Measurements from ENCODE around the gene DHRS4. TPM values are rescaled to one million over a fixed set of nuclear protein-coding genes. Genes with fewer than 3 reads are reported as not detected.
"Not testable (repeated sequence)": the region's sequence is repeated elsewhere in the genome, so short reads cannot be mapped to it uniquely, and the experiment has no call there.

The DHRS4 gene
- total RNA-seq, 5 donors from 2014 or later (not counting 1 experiment from before 2014, with no cell fraction given) = 11.1 to 21.4 (median 17.5) TPM

- Mint-ChIP-seq H3K9me3 (no peaks in the 10 kb centered on the region), H3K27ac (no peak overlapping the region), H3K4me3 (no peak overlapping the region), H3K27me3 (no peaks in the 10 kb centered on the region), H3K4me1 (peaks cover 22 to 32% (median 23%) of the 10 kb centered on the region in 3 donors), H3K36me3 (peaks cover 21% of the 10 kb centered on the region)
- ChIA-PET POLR2A (no interaction called here), CTCF (no interaction called here)
- no peak overlapping the region for H3K4me3 ChIP-seq (ENCODE audit: control insufficient read depth in 1 of 2, extremely low read depth in 1 of 2, low read length in 1 of 2)
- H3K4me1 ChIP-seq (ENCODE audit: control insufficient read depth in 1 of 2, extremely low read depth in 1 of 2, insufficient read depth in 2 of 2, low read length in 2 of 2) = peaks cover 3 to 19% of the 10 kb centered on the region in 2 experiments
- ATAC-seq (replicated peaks in 1 of 4) = no peak
- H3K27ac ChIP-seq (ENCODE audit: low read length) = no peak overlapping the region
- WGBS (ENCODE audit: insufficient coverage) = 78% methylated on average over 3 of the region's 4 CpGs
- no peaks in the 10 kb centered on the region for H3K36me3 ChIP-seq (ENCODE audit: control insufficient read depth in 2 of 2, extremely low read depth in 1 of 2, insufficient read depth in 1 of 2, low read length in 1 of 2)
- H3K9me3 ChIP-seq = no peaks in the 10 kb centered on the region
- no peak for DNase-seq
- no peaks in the 10 kb centered on the region for H3K27me3 ChIP-seq (replicated peaks in 1 of 2; ENCODE audit: control insufficient read depth in 2 of 2, extremely low read depth in 1 of 2, insufficient read depth in 2 of 2, low read length in 1 of 2)
These were observed 31.5 kb downstream of the DHRS4 start for GRCh38 chr14:23984891-23985602.

DNA sequence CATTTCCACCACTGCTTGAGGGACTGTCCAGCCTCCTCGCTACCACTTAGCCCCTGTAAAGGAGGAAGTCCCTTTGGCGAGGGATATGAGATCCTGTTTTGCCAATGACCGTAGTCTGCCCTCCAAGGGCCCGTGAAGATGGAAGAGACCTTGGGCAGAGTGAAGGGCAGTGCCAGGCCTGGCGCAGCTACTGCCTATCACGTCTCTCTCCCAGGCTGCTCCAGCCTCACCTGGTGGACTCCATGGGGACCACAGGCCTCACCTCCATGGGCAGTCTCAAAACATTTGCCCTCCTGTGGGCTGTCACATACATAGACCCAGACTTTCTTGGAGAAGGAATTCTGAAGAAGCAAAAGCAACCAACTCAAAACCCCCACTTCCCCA, 34.6 kb downstream of the DHRS4 start:
- Mint-ChIP-seq H3K4me3 (peak overlapping the region; percentile 60 to 81 (median 76)), H3K27ac (peak overlapping the region; percentile 31 to 58), H3K4me1 (peaks cover 22 to 32% (median 23%) of the 10 kb centered on the region in 3 donors)
- H3K27me3 ChIP-seq (replicated peaks in 1 of 2; ENCODE audit: control insufficient read depth in 2 of 2, extremely low read depth in 1 of 2, insufficient read depth in 2 of 2, low read length in 1 of 2); H3K27ac ChIP-seq (ENCODE audit: low read length); H3K36me3 Mint-ChIP-seq; H3K9me3 ChIP-seq; H3K36me3 ChIP-seq (ENCODE audit: control insufficient read depth in 2 of 2, extremely low read depth in 1 of 2, insufficient read depth in 1 of 2, low read length in 1 of 2); DNase-seq; H3K27me3 Mint-ChIP-seq; H3K9me3 Mint-ChIP-seq; POLR2A ChIA-PET: not testable (repeated sequence)
- peaks cover 3 to 21% of the 10 kb centered on the region in 2 experiments for H3K4me1 ChIP-seq (ENCODE audit: control insufficient read depth in 1 of 2, extremely low read depth in 1 of 2, insufficient read depth in 2 of 2, low read length in 2 of 2)
- peak overlapping the region in 1 of 2 donors; percentile 48 for H3K4me3 ChIP-seq (ENCODE audit: control insufficient read depth in 1 of 2, extremely low read depth in 1 of 2, low read length in 1 of 2)
- ATAC-seq (replicated peaks in 1 of 4) = peak in 1 of 4 experiments; percentile 11
- WGBS (ENCODE audit: insufficient coverage) = 60% methylated on average over 1 of the region's 6 CpGs
- CTCF ChIA-PET = interaction anchor here in 1 of 2 donors (1.0 kb wide), 1 partner anchor 122 kb away, joined by 3 read pairs; no protein-coding TSS in a partner anchor

GRCh38 chr14:23988607-23989363, 35.2 kb downstream of the DHRS4 start, which contains the start of gene DHRS4L2:
Gene DHRS4L2, plus strand, starts transcription at chr14:23988929. Its CDS starts 19 bp downstream, at chr14:23988948.
- Histone ChIP-seq H3K4me3 (ENCODE audit: control insufficient read depth in 1 of 2, extremely low read depth in 1 of 2, low read length in 1 of 2) (peak within 1 kb of the TSS in 1 of 2 donors; percentile 48), H3K27ac (ENCODE audit: low read length) (peak within 1 kb of the TSS; percentile 55), H3K4me1 (ENCODE audit: control insufficient read depth in 1 of 2, extremely low read depth in 1 of 2, insufficient read depth in 2 of 2, low read length in 2 of 2) (peaks cover 3 to 21% of the 10 kb centered on the region in 2 experiments)
- POLR2A ChIA-PET; H3K27me3 ChIP-seq (replicated peaks in 1 of 2; ENCODE audit: control insufficient read depth in 2 of 2, extremely low read depth in 1 of 2, insufficient read depth in 2 of 2, low read length in 1 of 2); H3K36me3 ChIP-seq (ENCODE audit: control insufficient read depth in 2 of 2, extremely low read depth in 1 of 2, insufficient read depth in 1 of 2, low read length in 1 of 2); H3K36me3 Mint-ChIP-seq; H3K9me3 ChIP-seq; H3K9me3 Mint-ChIP-seq; H3K27me3 Mint-ChIP-seq: not testable (repeated sequence)
- 9% methylated on average over 40 of the region's 40 CpGs for WGBS (ENCODE audit: insufficient coverage)
- DNase-seq (peak; percentile 45 to 77 (median 65)), ATAC-seq (replicated peaks in 1 of 4) (peak; percentile 93 to 97 (median 97))
- Mint-ChIP-seq H3K27ac (peak within 1 kb of the TSS; percentile 83 to 86), H3K4me1 (peaks cover 22 to 32% (median 23%) of the 10 kb centered on the region in 3 donors), H3K4me3 (peak within 1 kb of the TSS; percentile 65 to 81 (median 76))
- CTCF ChIA-PET = interaction anchor here in 1 of 2 donors (1.0 kb wide), 1 partner anchor 122 kb away, joined by 3 read pairs; no protein-coding TSS in a partner anchor

DNA sequence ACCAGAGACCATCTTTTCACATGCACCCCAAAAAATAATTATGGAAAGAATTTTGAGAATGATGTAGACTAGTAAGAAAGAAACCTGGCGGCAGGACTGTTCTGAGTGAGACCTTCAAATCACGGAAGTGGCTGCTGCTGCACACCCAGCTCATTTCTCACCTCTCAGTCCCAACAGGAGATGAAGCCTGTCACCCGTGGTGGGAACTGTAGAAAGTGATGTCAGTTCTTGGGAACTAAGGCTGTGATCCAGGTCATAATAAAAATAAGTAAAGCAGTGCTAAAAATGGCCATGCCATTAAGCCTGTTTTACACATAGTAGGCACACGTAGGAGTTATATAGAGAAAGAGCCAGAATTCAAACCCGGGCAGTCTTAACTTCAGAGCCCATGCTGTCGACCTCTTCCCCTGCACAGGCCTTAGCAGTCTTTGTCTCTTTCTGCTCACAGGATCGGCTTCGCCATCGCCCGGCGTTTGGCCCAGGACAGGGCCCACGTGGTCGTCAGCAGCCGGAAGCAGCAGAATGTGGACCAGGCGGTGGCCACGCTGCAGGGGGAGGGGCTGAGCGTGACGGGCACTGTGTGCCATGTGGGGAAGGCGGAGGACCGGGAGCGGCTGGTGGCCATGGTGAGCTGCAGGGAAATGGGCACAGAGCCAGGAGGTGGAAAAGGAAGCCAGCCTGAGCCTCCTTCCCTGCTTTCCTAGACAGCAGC, 36.3 kb downstream of the DHRS4 start:
- DNase-seq = peak in 1 of 35 experiments; percentile 32
- ATAC-seq (replicated peaks in 1 of 4); H3K36me3 Mint-ChIP-seq; POLR2A ChIA-PET; H3K27me3 Mint-ChIP-seq; H3K9me3 ChIP-seq; H3K36me3 ChIP-seq (ENCODE audit: control insufficient read depth in 2 of 2, extremely low read depth in 1 of 2, insufficient read depth in 1 of 2, low read length in 1 of 2); CTCF ChIA-PET; H3K4me3 ChIP-seq (ENCODE audit: control insufficient read depth in 1 of 2, extremely low read depth in 1 of 2, low read length in 1 of 2); H3K27me3 ChIP-seq (replicated peaks in 1 of 2; ENCODE audit: control insufficient read depth in 2 of 2, extremely low read depth in 1 of 2, insufficient read depth in 2 of 2, low read length in 1 of 2); H3K9me3 Mint-ChIP-seq: not testable (repeated sequence)
- Mint-ChIP-seq H3K4me3 (peak overlapping the region; percentile 65 to 81 (median 76)), H3K4me1 (peaks cover 22 to 32% (median 23%) of the 10 kb centered on the region in 3 donors), H3K27ac (peak overlapping the region; percentile 83 to 86)
- Histone ChIP-seq H3K27ac (ENCODE audit: low read length) (peak overlapping the region; percentile 55), H3K4me1 (ENCODE audit: control insufficient read depth in 1 of 2, extremely low read depth in 1 of 2, insufficient read depth in 2 of 2, low read length in 2 of 2) (peaks cover 3 to 21% of the 10 kb centered on the region in 2 experiments)
- 71% methylated on average over 3 of the region's 21 CpGs for WGBS (ENCODE audit: insufficient coverage)

DNA sequence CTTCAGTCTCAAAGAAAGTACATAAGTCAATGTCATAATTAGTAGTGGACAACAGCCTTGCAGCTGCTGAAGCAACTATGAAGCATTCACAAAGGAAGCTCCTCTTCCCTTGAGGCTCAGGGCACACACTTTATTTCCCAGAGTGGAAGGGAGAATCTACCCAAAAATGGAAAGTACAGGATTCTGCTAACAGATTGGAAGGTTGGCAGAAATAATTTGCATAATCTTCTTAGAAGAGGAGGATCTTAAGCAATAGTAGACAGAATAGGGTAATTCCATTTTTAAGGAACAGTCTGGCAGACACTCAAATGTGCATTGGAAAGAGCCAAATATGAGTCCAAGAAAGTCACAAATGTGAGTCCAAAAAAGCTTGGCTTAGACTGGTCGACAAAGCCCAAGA, 37.4 kb downstream of the DHRS4 start:
- peaks cover 22 to 32% (median 23%) of the 10 kb centered on the region in 3 donors for H3K4me1 Mint-ChIP-seq
- peaks cover 3 to 21% of the 10 kb centered on the region in 2 experiments for H3K4me1 ChIP-seq (ENCODE audit: control insufficient read depth in 1 of 2, extremely low read depth in 1 of 2, insufficient read depth in 2 of 2, low read length in 2 of 2)
- H3K27ac ChIP-seq (ENCODE audit: low read length); H3K27ac Mint-ChIP-seq; H3K27me3 ChIP-seq (replicated peaks in 1 of 2; ENCODE audit: control insufficient read depth in 2 of 2, extremely low read depth in 1 of 2, insufficient read depth in 2 of 2, low read length in 1 of 2); ATAC-seq (replicated peaks in 1 of 4); H3K36me3 Mint-ChIP-seq; H3K4me3 Mint-ChIP-seq; CTCF ChIA-PET; H3K27me3 Mint-ChIP-seq; H3K9me3 ChIP-seq; DNase-seq; H3K36me3 ChIP-seq (ENCODE audit: control insufficient read depth in 2 of 2, extremely low read depth in 1 of 2, insufficient read depth in 1 of 2, low read length in 1 of 2); H3K9me3 Mint-ChIP-seq; H3K4me3 ChIP-seq (ENCODE audit: control insufficient read depth in 1 of 2, extremely low read depth in 1 of 2, low read length in 1 of 2); POLR2A ChIA-PET: not testable (repeated sequence)
- WGBS (ENCODE audit: insufficient coverage) = 100% methylated on average over 1 of the region's 1 CpG

DNA sequence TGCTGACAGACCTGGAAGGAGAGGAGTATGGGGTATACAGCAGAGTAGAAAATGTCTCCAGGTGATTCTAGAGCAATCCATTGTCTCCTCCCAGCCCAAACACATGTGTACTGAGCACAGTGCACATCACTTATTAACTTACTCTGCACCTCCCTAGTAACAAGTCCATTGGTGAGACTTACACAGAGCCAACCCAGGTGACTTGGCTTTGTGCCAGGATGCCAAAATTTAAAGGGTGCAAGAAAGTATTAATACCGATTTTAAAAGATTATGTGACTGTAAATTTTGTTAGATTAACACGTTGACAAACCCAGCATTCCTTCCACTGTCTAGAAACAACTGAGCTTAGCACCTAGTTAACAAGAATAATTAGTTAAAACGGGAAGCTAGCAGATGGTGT, 39.5 kb downstream of the DHRS4 start:
- DNase-seq; H3K4me3 Mint-ChIP-seq; POLR2A ChIA-PET; H3K27ac Mint-ChIP-seq; H3K36me3 Mint-ChIP-seq; H3K27ac ChIP-seq (ENCODE audit: low read length); H3K36me3 ChIP-seq (ENCODE audit: control insufficient read depth in 2 of 2, extremely low read depth in 1 of 2, insufficient read depth in 1 of 2, low read length in 1 of 2); H3K9me3 Mint-ChIP-seq; H3K4me3 ChIP-seq (ENCODE audit: control insufficient read depth in 1 of 2, extremely low read depth in 1 of 2, low read length in 1 of 2); ATAC-seq (replicated peaks in 1 of 4); H3K27me3 ChIP-seq (replicated peaks in 1 of 2; ENCODE audit: control insufficient read depth in 2 of 2, extremely low read depth in 1 of 2, insufficient read depth in 2 of 2, low read length in 1 of 2); H3K9me3 ChIP-seq; H3K27me3 Mint-ChIP-seq: not testable (repeated sequence)
- H3K4me1 Mint-ChIP-seq = peaks cover 15 to 18% (median 17%) of the 10 kb centered on the region in 3 donors
- 100% methylated on average over 1 of the region's 3 CpGs for WGBS (ENCODE audit: insufficient coverage)
- CTCF ChIA-PET = interaction anchor here in 1 of 2 donors (0.6 kb wide), 1 partner anchor 402 kb away, joined by 4 read pairs; no protein-coding TSS in a partner anchor
- peaks cover 3 to 20% of the 10 kb centered on the region in 2 experiments for H3K4me1 ChIP-seq (ENCODE audit: control insufficient read depth in 1 of 2, extremely low read depth in 1 of 2, insufficient read depth in 2 of 2, low read length in 2 of 2)

All from T-cell (primary cell).